T-helper 17 cell (primary cell): Measurements from ENCODE around the gene RPS27L. TPM values are rescaled to one million over a fixed set of nuclear protein-coding genes. Genes with fewer than 3 reads are reported as not detected.
A peak's percentile ranks its signal among the peaks of the same experiment; 100 is the strongest.

Experiments
- ATAC-seq: fragments of 150-1000 bp; cut with Tn5 transposase; 2 replicates; pipeline ENCODE4 v1.10.0; 2021; ENCODE audit warnings: mild to moderate bottlenecking, moderate library complexity
- DNase-seq, 3 donors: peaks; one replicate each; pipeline versions ENCODE4 v3.0.0 to v3.0.0-alpha.2; 2020 to 2021
- H3K9me3 ChIP-seq: one replicate; pipeline ENCODE4 v1.7.0; 2013; ENCODE audit warnings: low read length, mild to moderate bottlenecking; ENCODE audit not compliant: control insufficient read depth, poor library complexity, severe bottlenecking
- H3K27ac Mint-ChIP-seq: one replicate; pipeline ENCODE4 v1.8.0; 2022; ENCODE audit warnings: mild to moderate bottlenecking, moderate library complexity, mixed read lengths
- H3K27me3 Mint-ChIP-seq: one replicate; pipeline ENCODE4 v1.8.0; 2022; ENCODE audit warnings: mixed read lengths
- H3K36me3 Mint-ChIP-seq: one replicate; pipeline ENCODE4 v1.8.0; 2022; ENCODE audit warnings: low read depth, mixed read lengths
- H3K4me1 Mint-ChIP-seq: one replicate; pipeline ENCODE4 v1.8.0; 2022; ENCODE audit warnings: mild to moderate bottlenecking, mixed read lengths
- H3K4me3 Mint-ChIP-seq: one replicate; pipeline ENCODE4 v1.8.0; 2022; ENCODE audit warnings: mild to moderate bottlenecking, moderate library complexity, mixed read lengths
- total RNA-seq, 4 donors: library from RNA in 2 of 4; stranded (reverse) in 2 of 4; gene quantifications; one replicate each; pipeline ENCODE4 v1.2.3 and lab custom pipeline; 2022 to 2026

RPS27L gene
- total RNA-seq, 2 donors from 2014 or later = 49.8 to 64.2 TPM

DNA sequence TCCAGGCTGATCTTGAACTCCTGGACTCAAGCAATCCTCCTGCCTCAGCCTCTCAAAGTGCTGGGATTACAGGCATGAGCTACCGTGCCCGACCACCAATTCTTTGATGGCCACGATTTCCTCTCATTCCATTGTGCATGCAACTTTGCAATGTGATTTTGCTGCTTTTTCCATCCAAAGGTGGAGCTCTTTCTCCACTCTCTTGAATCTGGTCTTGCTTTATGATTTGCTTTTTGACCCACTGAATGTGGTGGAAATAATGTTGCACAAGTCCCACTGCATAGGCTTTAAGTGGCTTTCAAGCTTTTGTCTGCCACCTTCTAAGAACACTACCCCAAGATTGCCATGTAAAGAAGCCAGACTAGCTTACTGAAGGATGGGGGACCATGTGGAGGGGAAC lies 10.6 kb downstream of the RPS27L start:
- peaks cover 4% of the 10 kb centered on the region for H3K4me1 Mint-ChIP-seq
- H3K9me3 ChIP-seq = no peaks in the 10 kb centered on the region
- no peak for DNase-seq
- H3K27me3 Mint-ChIP-seq = no peaks in the 10 kb centered on the region
- ATAC-seq = no peak
- H3K27ac Mint-ChIP-seq = no peak overlapping the region
- no peaks in the 10 kb centered on the region for H3K36me3 Mint-ChIP-seq
- H3K4me3 Mint-ChIP-seq = no peak overlapping the region

DNA sequence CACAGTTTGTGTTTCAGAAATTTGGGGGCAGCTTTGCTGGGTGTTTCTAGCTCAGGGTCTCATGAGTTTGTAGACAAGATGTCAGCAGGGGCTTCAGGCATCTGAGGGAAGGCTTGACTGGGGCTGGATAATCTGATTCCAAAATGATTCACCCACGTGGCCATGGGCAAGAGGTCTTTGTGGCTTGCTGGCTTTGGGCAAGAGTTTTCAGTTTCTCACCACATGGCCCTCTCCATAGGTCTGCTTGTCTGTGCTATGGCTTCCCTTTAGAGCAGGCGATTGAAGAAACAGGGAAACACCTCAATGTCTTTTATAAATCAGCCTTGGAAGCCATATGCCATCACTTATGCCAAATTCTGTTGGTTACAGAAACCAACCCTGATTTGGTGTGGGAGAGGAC lies 11.9 kb downstream of the RPS27L start:
- Mint-ChIP-seq H3K4me3 (no peak overlapping the region), H3K4me1 (peaks cover 4% of the 10 kb centered on the region), H3K27ac (no peak overlapping the region), H3K36me3 (no peaks in the 10 kb centered on the region), H3K27me3 (no peaks in the 10 kb centered on the region)
- DNase-seq (no peak), ATAC-seq (no peak)
- no peaks in the 10 kb centered on the region for H3K9me3 ChIP-seq

DNA sequence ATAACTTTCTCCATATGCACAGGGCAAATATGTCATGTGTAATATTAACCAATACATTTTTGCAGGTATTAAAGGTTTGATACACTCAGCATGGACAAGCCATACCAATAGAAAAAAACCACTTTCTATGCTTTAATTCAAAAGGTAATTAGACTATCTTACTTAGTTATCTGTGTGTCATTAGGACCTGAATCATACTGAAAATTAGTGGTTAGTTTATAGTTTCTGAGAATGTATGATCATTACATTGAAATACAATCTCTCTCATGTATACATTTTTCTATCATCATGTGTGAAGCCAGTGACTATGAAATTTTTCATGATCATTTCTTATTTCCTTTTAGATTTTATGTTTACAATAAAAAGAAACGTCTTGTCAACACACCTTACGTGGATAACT lies 16.3 kb downstream of the RPS27L start:
- Mint-ChIP-seq H3K4me1 (peaks cover 3% of the 10 kb centered on the region), H3K27me3 (no peaks in the 10 kb centered on the region), H3K4me3 (no peak overlapping the region), H3K27ac (no peak overlapping the region), H3K36me3 (no peaks in the 10 kb centered on the region)
- H3K9me3 ChIP-seq = no peaks in the 10 kb centered on the region
- no peak for ATAC-seq
- no peak for DNase-seq

DNA sequence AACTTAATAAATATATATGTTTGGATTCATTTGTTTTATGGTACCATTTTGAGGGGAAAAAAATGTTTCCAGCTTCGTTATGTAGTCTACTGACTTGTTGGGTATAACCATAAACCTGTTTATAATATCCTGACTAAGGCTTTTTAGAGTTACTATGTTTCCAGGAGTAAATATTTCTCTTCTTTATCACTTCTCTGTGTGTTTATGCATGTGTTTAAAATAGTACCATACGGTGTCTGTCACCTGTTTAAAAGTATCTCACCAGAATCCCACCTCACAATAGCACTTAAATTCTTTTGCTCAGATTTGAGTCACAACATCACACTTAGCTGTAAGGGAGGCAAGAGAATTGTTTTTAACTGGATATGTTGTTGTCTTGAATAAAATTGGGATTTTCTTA lies 20.5 kb downstream of the RPS27L start:
- H3K27me3 Mint-ChIP-seq = no peaks in the 10 kb centered on the region
- no peaks in the 10 kb centered on the region for H3K36me3 Mint-ChIP-seq
- no peak overlapping the region for H3K4me3 Mint-ChIP-seq
- peaks cover 3% of the 10 kb centered on the region for H3K4me1 Mint-ChIP-seq
- H3K9me3 ChIP-seq = no peaks in the 10 kb centered on the region
- ATAC-seq (no peak), DNase-seq (no peak)
- H3K27ac Mint-ChIP-seq = peak overlapping the region; percentile 67

GRCh38 chr15:63135804-63136203 lies 21.5 kb downstream of the RPS27L start:
- peaks cover 3% of the 10 kb centered on the region for H3K4me1 Mint-ChIP-seq
- DNase-seq (no peak), ATAC-seq (peak; percentile 37)
- H3K27me3 Mint-ChIP-seq = no peaks in the 10 kb centered on the region
- no peaks in the 10 kb centered on the region for H3K9me3 ChIP-seq
- H3K4me3 Mint-ChIP-seq = no peak overlapping the region
- peak overlapping the region; percentile 67 for H3K27ac Mint-ChIP-seq
- no peaks in the 10 kb centered on the region for H3K36me3 Mint-ChIP-seq

GRCh38 chr15:63135281-63135680 lies 22.0 kb downstream of the RPS27L start:
- ATAC-seq (no peak), DNase-seq (no peak)
- H3K27me3 Mint-ChIP-seq = no peaks in the 10 kb centered on the region
- no peak overlapping the region for H3K4me3 Mint-ChIP-seq
- peaks cover 3% of the 10 kb centered on the region for H3K4me1 Mint-ChIP-seq
- no peaks in the 10 kb centered on the region for H3K36me3 Mint-ChIP-seq
- H3K9me3 ChIP-seq = no peaks in the 10 kb centered on the region
- no peak overlapping the region for H3K27ac Mint-ChIP-seq

GRCh38 chr15:63134245-63134985 lies 22.9 kb downstream of the RPS27L start:
- Mint-ChIP-seq H3K27ac (no peak overlapping the region), H3K27me3 (no peaks in the 10 kb centered on the region), H3K36me3 (no peaks in the 10 kb centered on the region), H3K4me3 (no peak overlapping the region), H3K4me1 (peaks cover 3% of the 10 kb centered on the region)
- ATAC-seq (no peak), DNase-seq (no peak)
- H3K9me3 ChIP-seq = no peaks in the 10 kb centered on the region

GRCh38 chr15:63133786-63134185 lies 23.5 kb downstream of the RPS27L start:
- DNase-seq = no peak
- no peak overlapping the region for H3K27ac Mint-ChIP-seq

GRCh38 chr15:63126726-63127125 lies 30.6 kb downstream of the RPS27L start:
- H3K36me3 Mint-ChIP-seq = peaks cover 4% of the 10 kb centered on the region
- no peak for DNase-seq
- no peaks in the 10 kb centered on the region for H3K27me3 Mint-ChIP-seq
- H3K4me3 Mint-ChIP-seq = no peak overlapping the region
- peaks cover 7% of the 10 kb centered on the region for H3K4me1 Mint-ChIP-seq
- no peak overlapping the region for H3K27ac Mint-ChIP-seq
- no peaks in the 10 kb centered on the region for H3K9me3 ChIP-seq
- no peak for ATAC-seq

More at GRCh38 chr15:63133786-63134185, 23.5 kb downstream of the RPS27L start:
- no peaks in the 10 kb centered on the region for H3K9me3 ChIP-seq
- H3K4me1 Mint-ChIP-seq = peaks cover 3% of the 10 kb centered on the region
- H3K4me3 Mint-ChIP-seq = no peak overlapping the region
- H3K36me3 Mint-ChIP-seq = no peaks in the 10 kb centered on the region
- ATAC-seq = no peak
- no peaks in the 10 kb centered on the region for H3K27me3 Mint-ChIP-seq

GRCh38 chr15:63124506-63124905 lies 32.8 kb downstream of the RPS27L start:
- no peak overlapping the region for H3K27ac Mint-ChIP-seq
- no peak overlapping the region for H3K4me3 Mint-ChIP-seq
- H3K36me3 Mint-ChIP-seq = peaks cover 4% of the 10 kb centered on the region
- H3K9me3 ChIP-seq = no peaks in the 10 kb centered on the region
- H3K4me1 Mint-ChIP-seq = peaks cover 7% of the 10 kb centered on the region
- DNase-seq = no peak
- ATAC-seq = no peak
- H3K27me3 Mint-ChIP-seq = no peaks in the 10 kb centered on the region

GRCh38 chr15:63122002-63122875 lies 35.0 kb downstream of the RPS27L start:
- H3K4me3 Mint-ChIP-seq = peak overlapping the region; percentile 91
- peak; percentile 67 to 79 (median 72) for DNase-seq
- H3K27me3 Mint-ChIP-seq = no peaks in the 10 kb centered on the region
- peak; percentile 85 for ATAC-seq
- no peaks in the 10 kb centered on the region for H3K9me3 ChIP-seq
- H3K27ac Mint-ChIP-seq = peak overlapping the region; percentile 48
- H3K4me1 Mint-ChIP-seq = peaks cover 7% of the 10 kb centered on the region
- peaks cover 3% of the 10 kb centered on the region for H3K36me3 Mint-ChIP-seq

DNA sequence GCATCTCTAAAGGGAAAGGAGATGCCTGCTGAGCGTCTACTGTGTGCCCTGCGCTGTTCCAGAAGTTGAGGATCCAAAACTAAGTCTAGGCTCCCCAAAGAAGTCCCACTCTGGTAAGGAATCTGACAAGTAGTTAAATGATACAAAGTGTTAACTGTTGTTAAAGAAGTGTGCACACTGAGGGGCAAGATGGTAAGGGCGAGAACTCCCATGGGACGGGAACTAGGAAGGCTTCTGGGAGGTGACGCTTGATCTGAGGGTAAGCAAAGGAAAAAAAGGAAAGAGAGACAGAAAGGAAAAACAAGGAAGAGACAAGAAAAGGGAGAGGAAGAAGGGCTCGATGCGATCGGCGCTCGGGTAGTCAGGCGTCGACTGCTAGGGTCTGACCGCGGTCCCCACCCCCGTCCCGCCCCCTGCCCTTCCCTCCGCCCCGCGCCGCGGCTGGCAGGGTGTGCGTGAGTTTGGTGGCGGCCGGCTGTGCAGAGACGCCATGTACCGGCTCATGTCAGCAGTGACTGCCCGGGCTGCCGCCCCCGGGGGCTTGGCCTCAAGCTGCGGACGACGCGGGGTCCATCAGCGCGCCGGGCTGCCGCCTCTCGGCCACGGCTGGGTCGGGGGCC lies 35.8 kb downstream of the RPS27L start, which contains the start of gene LACTB:
Gene LACTB, plus strand, starts transcription at position 480 of the 620 bp plus-strand sequence. Its CDS starts 11 bp downstream, at position 491.
- H3K27ac Mint-ChIP-seq = peak within 1 kb of the TSS; percentile 48
- no peaks in the 10 kb centered on the region for H3K27me3 Mint-ChIP-seq

GRCh38 chr15:63118854-63119253 lies 38.4 kb downstream of the RPS27L start:
- Mint-ChIP-seq H3K4me1 (peaks cover 7% of the 10 kb centered on the region), H3K27ac (no peak overlapping the region), H3K27me3 (no peaks in the 10 kb centered on the region), H3K4me3 (no peak overlapping the region), H3K36me3 (no peaks in the 10 kb centered on the region)
- ATAC-seq (no peak), DNase-seq (no peak)
- H3K9me3 ChIP-seq = no peaks in the 10 kb centered on the region

More for the DNA sequence above, 35.8 kb downstream of the RPS27L start, which contains the start of gene LACTB:
- peak within 1 kb of the TSS; percentile 91 for H3K4me3 Mint-ChIP-seq
- ATAC-seq (peak; percentile 91), DNase-seq (peak; percentile 68 to 70 (median 69))
- no peaks in the 10 kb centered on the region for H3K9me3 ChIP-seq
- no peaks in the 10 kb centered on the region for H3K36me3 Mint-ChIP-seq
- H3K4me1 Mint-ChIP-seq = peaks cover 7% of the 10 kb centered on the region
